HFF-Myc (cell line): Measurements from ENCODE around the gene HLA-DOA.

ENCODE experiments used
- DNase-seq: peaks from one replicate; pipeline ENCODE4 v3.0.0-alpha.2; 2011; ENCODE audit warnings: low read depth; ENCODE audit errors: extremely low read depth
- H3K4me3 ChIP-seq: replicated peaks from 2 replicates; pipeline ENCODE4 v1.5.1; 2011; ENCODE audit warnings: low read depth, mild to moderate bottlenecking, control low read depth, low read length
- CTCF ChIP-seq: IDR thresholded peaks from 2 replicates; pipeline ENCODE4 v1.5.1; 2012; ENCODE audit warnings: mild to moderate bottlenecking, low read depth, low read length, control low read depth; ENCODE audit errors: missing control alignments

The HLA-DOA gene

GRCh38 chr6:33024521-33024920 lies 15.1 kb upstream of the HLA-DOA start:
- no peak for TF ChIP-seq CTCF
- no peak for DNase-seq
- H3K4me3 ChIP-seq, result no peak overlapping the region

- no peak for DNase-seq
- no peak overlapping the region for H3K4me3 ChIP-seq
- no peak for TF ChIP-seq CTCF
Measured at GRCh38 chr6:33023536-33023935, 14.1 kb upstream of the HLA-DOA start.

- no peak for TF ChIP-seq CTCF
Measured at GRCh38 chr6:33021917-33022316, 12.5 kb upstream of the HLA-DOA start.

GRCh38 chr6:33019372-33019771 lies 10.0 kb upstream of the HLA-DOA start:
- no peak overlapping the region for H3K4me3 ChIP-seq
- no peak for TF ChIP-seq CTCF
- DNase-seq, result no peak

More at GRCh38 chr6:33021917-33022316, 12.5 kb upstream of the HLA-DOA start:
- no peak overlapping the region for H3K4me3 ChIP-seq
- DNase-seq, result no peak

- no peak for TF ChIP-seq CTCF
- no peak for DNase-seq
- no peak overlapping the region for H3K4me3 ChIP-seq
Measured at GRCh38 chr6:33018904-33019303, 9.5 kb upstream of the HLA-DOA start.

GRCh38 chr6:33018418-33018817 lies 9.0 kb upstream of the HLA-DOA start:
- DNase-seq, result no peak
- H3K4me3 ChIP-seq, result no peak overlapping the region
- no peak for TF ChIP-seq CTCF

GRCh38 chr6:33017694-33018353 lies 8.4 kb upstream of the HLA-DOA start:
- TF ChIP-seq CTCF, result no peak
- DNase-seq, result no peak
- no peak overlapping the region for H3K4me3 ChIP-seq
